ENCODE data around the gene MIGA2.
A peak's percentile ranks its signal among the peaks of the same experiment; 100 is the strongest.

Gene MIGA2

DNA sequence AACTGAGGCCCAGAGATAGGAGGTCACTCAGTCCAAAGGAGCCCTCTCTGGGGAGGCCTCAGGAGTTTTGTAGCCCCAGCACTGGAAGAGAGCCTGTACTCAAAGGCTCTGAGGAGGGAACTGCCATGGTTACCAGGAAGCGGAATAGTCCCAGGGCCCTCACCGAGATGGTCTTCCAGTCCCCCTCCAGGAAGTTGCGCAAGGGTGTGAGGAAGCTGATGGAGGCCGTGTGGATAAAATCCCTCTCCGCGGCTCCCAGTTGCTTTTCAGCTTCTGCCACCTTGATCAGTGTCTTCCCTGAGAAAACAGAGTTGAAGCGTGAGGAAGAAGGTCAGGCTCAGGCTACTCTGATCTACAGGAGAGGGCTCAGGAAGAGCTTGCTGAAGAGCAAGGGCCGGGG, 21.8 kb upstream of the MIGA2 start:
- Histone ChIP-seq H2AFZ (ENCODE audit: low read depth) (no peak overlapping the region), H3K4me2 (no peak overlapping the region), H3K4me1 (ENCODE audit: low read depth, poor library complexity, severe bottlenecking) (peaks cover under 1% of the 10 kb centered on the region), H3K9ac (no peak overlapping the region), H3K36me3 (ENCODE audit: insufficient read depth) (0 out of 2 replicates have a peak, but pooled peaks cover 3% of the 10 kb centered on the region), H3K27ac (no peak overlapping the region), H3K79me2 (ENCODE audit: insufficient read depth, low read depth) (no peaks in the 10 kb centered on the region; the same call in 1 of the 2 replicates), H4K20me1 (ENCODE audit: insufficient read depth) (no peaks in the 10 kb centered on the region), H3K4me3 (IDR thresholded peaks at IDR 0.05; ENCODE audit: insufficient read depth, low read depth, low read length) (no peak overlapping the region), H3K27me3 (ENCODE audit: insufficient read depth, low read depth) (no peaks in the 10 kb centered on the region)
- TF ChIP-seq, protein P1, sequence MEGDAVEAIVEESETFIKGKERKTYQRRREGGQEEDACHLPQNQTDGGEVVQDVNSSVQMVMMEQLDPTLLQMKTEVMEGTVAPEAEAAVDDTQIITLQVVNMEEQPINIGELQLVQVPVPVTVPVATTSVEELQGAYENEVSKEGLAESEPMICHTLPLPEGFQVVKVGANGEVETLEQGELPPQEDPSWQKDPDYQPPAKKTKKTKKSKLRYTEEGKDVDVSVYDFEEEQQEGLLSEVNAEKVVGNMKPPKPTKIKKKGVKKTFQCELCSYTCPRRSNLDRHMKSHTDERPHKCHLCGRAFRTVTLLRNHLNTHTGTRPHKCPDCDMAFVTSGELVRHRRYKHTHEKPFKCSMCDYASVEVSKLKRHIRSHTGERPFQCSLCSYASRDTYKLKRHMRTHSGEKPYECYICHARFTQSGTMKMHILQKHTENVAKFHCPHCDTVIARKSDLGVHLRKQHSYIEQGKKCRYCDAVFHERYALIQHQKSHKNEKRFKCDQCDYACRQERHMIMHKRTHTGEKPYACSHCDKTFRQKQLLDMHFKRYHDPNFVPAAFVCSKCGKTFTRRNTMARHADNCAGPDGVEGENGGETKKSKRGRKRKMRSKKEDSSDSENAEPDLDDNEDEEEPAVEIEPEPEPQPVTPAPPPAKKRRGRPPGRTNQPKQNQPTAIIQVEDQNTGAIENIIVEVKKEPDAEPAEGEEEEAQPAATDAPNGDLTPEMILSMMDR (conservative IDR thresholded peaks at IDR 0.05; ENCODE audit: low read depth, low read length): no peak

DNA sequence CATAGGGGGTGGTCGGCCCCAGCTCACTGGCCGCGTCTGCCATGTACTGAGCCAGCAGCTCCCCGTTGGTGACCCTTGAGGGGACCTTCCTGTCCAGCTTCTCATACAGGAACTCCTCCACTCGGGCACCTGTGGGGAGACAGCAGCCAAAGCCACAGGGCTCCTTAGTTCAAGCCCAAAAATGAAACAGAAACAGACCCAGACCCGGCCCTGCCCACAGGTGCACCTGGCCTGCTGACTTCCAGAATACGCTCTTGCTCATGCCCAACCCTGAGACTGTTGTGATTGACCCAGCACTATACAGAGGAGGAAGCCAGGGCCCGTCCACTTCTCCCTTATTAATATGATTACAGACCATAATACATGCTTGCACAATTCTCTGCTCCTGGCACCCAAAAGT, 15.3 kb upstream of the MIGA2 start:
- Histone ChIP-seq H3K9ac (peak overlapping the region; percentile 27; the same call in 1 of the 2 replicates), H2AFZ (ENCODE audit: low read depth) (peak overlapping the region; percentile 7; the same call in 1 of the 2 replicates), H3K4me1 (ENCODE audit: low read depth, poor library complexity, severe bottlenecking) (peaks cover 54% of the 10 kb centered on the region), H3K79me2 (ENCODE audit: insufficient read depth, low read depth) (peaks cover 38% of the 10 kb centered on the region), H3K27me3 (ENCODE audit: insufficient read depth, low read depth) (no peaks in the 10 kb centered on the region), H4K20me1 (ENCODE audit: insufficient read depth) (no peaks in the 10 kb centered on the region), H3K36me3 (ENCODE audit: insufficient read depth) (0 out of 2 replicates have a peak, but pooled peaks cover 3% of the 10 kb centered on the region), H3K27ac (peak overlapping the region; percentile 81), H3K4me3 (IDR thresholded peaks at IDR 0.05; ENCODE audit: insufficient read depth, low read depth, low read length) (no peak overlapping the region), H3K4me2 (peak overlapping the region; percentile 46)
- TF ChIP-seq, protein P1 (conservative IDR thresholded peaks at IDR 0.05; ENCODE audit: low read depth, low read length): no peak

DNA sequence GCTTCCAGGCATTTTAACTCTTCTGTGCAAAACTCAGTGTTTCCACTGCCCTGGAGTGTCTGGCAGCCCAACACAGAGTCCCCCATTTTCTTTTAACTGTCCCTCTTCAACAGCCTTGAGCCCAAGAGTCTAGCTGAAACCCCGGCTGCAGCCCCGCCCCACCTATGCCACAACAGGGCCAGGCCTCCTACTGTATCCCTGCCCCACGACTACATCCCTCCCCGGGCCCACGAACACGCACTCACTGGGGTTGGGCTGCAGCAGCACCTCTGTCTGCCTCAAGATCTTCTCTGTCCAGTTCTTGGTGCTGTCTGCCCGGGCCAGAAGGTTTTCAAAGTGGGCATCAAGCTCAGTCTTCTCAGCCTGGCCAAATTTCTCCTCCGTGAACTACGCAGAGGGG, 14.4 kb upstream of the MIGA2 start:
- peak overlapping the region; percentile 27; the same call in 1 of the 2 replicates for H3K9ac ChIP-seq
- 0 out of 2 replicates have a peak, but pooled peaks cover 3% of the 10 kb centered on the region for H3K36me3 ChIP-seq (ENCODE audit: insufficient read depth)
- H3K4me3 ChIP-seq (IDR thresholded peaks at IDR 0.05; ENCODE audit: insufficient read depth, low read depth, low read length): no peak overlapping the region
- H4K20me1 ChIP-seq (ENCODE audit: insufficient read depth): no peaks in the 10 kb centered on the region
- peak overlapping the region; percentile 81 for H3K27ac ChIP-seq
- TF ChIP-seq, protein P1 (conservative IDR thresholded peaks at IDR 0.05; ENCODE audit: low read depth, low read length): no peak
- peak overlapping the region; percentile 74 for H3K4me2 ChIP-seq
- peaks cover 62% of the 10 kb centered on the region for H3K4me1 ChIP-seq (ENCODE audit: low read depth, poor library complexity, severe bottlenecking)
- H3K27me3 ChIP-seq (ENCODE audit: insufficient read depth, low read depth): no peaks in the 10 kb centered on the region
- peaks cover 48% of the 10 kb centered on the region for H3K79me2 ChIP-seq (ENCODE audit: insufficient read depth, low read depth)
- no peak overlapping the region for H2AFZ ChIP-seq (ENCODE audit: low read depth)

DNA sequence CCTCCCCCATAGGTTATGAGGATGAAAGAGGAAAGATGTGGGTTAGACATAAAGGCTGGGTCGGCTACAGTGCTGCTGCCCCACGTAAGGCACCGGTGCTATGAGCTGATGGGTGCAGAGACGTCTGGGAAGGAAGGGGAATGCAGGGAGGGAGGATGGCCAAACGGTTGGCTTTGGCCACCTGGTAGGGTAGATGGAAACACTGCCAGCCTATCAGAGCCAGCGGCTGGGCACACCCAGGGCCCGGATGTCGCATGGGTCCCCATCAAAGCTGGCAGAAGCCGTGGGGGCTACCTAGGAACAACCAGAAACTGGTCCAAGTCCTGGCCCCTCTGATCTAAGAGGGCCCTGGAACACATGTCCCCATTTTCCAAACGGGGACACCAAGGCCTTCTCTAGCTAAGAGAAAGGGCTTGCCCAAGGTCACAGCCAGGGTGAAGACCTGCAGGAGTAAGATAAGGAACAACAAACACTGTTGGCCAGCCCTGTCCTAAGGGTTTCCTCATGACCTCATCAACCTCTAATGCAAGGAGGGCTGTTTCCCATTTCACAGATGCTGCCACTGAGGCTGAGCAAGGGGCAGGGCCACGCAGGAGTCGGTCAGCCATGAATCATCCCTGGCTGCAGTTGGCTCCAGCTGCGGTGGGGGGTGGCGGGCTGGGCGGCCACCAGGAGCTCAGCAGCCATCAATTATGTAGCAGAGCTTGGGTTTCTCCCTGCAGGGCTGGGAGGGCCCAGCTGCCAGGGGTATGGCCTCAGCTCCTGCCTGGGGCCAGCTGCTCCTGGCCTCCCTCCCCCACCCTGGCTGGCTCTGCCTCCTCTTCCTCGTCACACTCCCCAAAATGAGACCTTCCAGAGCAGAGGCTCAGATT, 13.2 kb upstream of the MIGA2 start:
- TF ChIP-seq, protein P1 (conservative IDR thresholded peaks at IDR 0.05; ENCODE audit: low read depth, low read length): no peak
- no peaks in the 10 kb centered on the region for H3K27me3 ChIP-seq (ENCODE audit: insufficient read depth, low read depth)
- no peaks in the 10 kb centered on the region for H3K36me3 ChIP-seq (ENCODE audit: insufficient read depth)
- no peak overlapping the region for H2AFZ ChIP-seq (ENCODE audit: low read depth)
- no peaks in the 10 kb centered on the region for H4K20me1 ChIP-seq (ENCODE audit: insufficient read depth)
- H3K4me1 ChIP-seq (ENCODE audit: low read depth, poor library complexity, severe bottlenecking): peaks cover 62% of the 10 kb centered on the region
- no peak overlapping the region for H3K9ac ChIP-seq
- H3K4me3 ChIP-seq (IDR thresholded peaks at IDR 0.05; ENCODE audit: insufficient read depth, low read depth, low read length): no peak overlapping the region
- peaks cover 56% of the 10 kb centered on the region for H3K79me2 ChIP-seq (ENCODE audit: insufficient read depth, low read depth)
- peak overlapping the region; percentile 81 for H3K27ac ChIP-seq
- H3K4me2 ChIP-seq: peak overlapping the region; percentile 74

Data from KMS-11 (cell line).